ENCODE results near the gene MYO18B. TPM values are rescaled to one million over a fixed set of nuclear protein-coding genes. Genes with fewer than 3 reads are reported as not detected.
A peak's percentile ranks its signal among the peaks of the same experiment; 100 is the strongest.

The MYO18B gene
- total and polyA plus RNA-seq, 7 donors = 79.3 to 434 (median 273) TPM

DNA sequence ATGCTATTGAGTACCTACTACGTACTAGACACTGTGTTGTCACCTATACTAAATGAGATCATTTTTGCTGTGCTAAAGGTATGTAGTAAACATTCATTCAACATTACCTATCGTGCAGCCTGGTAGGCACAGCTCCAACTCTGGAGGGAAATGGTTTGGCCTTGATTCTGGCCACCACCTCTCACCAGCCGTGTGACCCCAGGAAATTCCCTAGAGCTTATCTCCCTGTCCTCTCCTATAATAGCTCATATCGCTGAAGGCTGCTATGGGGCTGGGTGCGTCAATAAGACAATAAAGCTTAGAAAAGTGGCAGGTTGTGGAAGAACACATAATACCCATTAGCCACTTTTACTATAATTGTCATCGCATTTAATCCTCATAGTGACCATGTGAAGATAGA is 107.5 kb downstream of the MYO18B start:
- Histone ChIP-seq H3K36me3 (ENCODE audit: insufficient read depth in 1 of 2, low read depth in 1 of 2) (peaks cover 7 to 100% of the 10 kb centered on the region in 2 donors), H3K27me3 (ENCODE audit: insufficient read depth in 3 of 3, low read length in 2 of 3) (no peaks in the 10 kb centered on the region), H3K4me1 (no peaks in the 10 kb centered on the region), H3K4me3 (no peak overlapping the region), H3K27ac (no peak overlapping the region), H3K9me3 (no peaks in the 10 kb centered on the region)
- DNase-seq (no peak), ATAC-seq (peak in 3 of 4 donors; percentile 20 to 34 (median 22))
- intact Hi-C loops (cut with DNase I) = no loop called here
- 49 to 54% (median 49%) methylated on average over 6 of the region's 6 CpGs for WGBS, 3 donors
- no peak for TF ChIP-seq CTCF (IDR thresholded peaks at IDR 0.05)

GRCh38 chr22:25852223-25852622 is 110.2 kb downstream of the MYO18B start:
- no peaks in the 10 kb centered on the region for H3K4me1 ChIP-seq
- 71 to 89% (median 72%) methylated on average over 4 of the region's 4 CpGs for WGBS, 3 donors
- ATAC-seq (no peak), DNase-seq (no peak)
- H3K27me3 ChIP-seq (ENCODE audit: insufficient read depth in 3 of 3, low read length in 2 of 3) = no peaks in the 10 kb centered on the region
- intact Hi-C loops (cut with DNase I) = no loop called here
- no peak overlapping the region for H3K27ac ChIP-seq
- H3K36me3 ChIP-seq (ENCODE audit: insufficient read depth in 1 of 2, low read depth in 1 of 2) = peaks cover 7 to 99% of the 10 kb centered on the region in 2 donors
- H3K9me3 ChIP-seq = no peaks in the 10 kb centered on the region
- TF ChIP-seq CTCF (IDR thresholded peaks at IDR 0.05) = no peak
- no peak overlapping the region for H3K4me3 ChIP-seq

DNA sequence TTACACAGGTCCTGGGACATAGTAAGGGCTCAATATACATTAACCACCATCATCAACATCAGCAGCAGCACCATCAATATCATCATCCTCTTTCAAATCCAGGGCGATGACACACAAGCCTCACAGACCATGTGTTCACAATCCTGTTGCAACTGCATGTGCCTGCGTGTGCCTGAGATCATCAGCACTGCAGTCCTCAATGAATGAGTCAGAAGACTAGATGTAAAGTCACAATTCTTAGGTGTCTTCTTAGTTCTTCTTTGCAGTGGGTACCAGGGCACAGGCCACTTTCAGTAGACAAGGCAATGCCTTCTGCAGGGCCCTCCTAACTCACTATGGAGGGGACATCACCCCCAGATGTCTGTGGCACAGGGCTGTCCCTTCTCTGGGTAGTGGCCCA is 111.1 kb downstream of the MYO18B start:
- DNase-seq = no peak
- ATAC-seq = peak; percentile 51 to 75 (median 68)

GRCh38 chr22:25853501-25854284 is 111.7 kb downstream of the MYO18B start:
- peaks cover 7 to 99% of the 10 kb centered on the region in 2 donors for H3K36me3 ChIP-seq (ENCODE audit: insufficient read depth in 1 of 2, low read depth in 1 of 2)
- intact Hi-C loops (cut with DNase I) = no loop called here
- WGBS, 3 donors = 49 to 59% (median 50%) methylated on average over 5 of the region's 5 CpGs
- H3K9me3 ChIP-seq = no peaks in the 10 kb centered on the region
- H3K27ac ChIP-seq = peak overlapping the region; percentile 13
- H3K4me3 ChIP-seq = no peak overlapping the region
- no peaks in the 10 kb centered on the region for H3K27me3 ChIP-seq (ENCODE audit: insufficient read depth in 3 of 3, low read length in 2 of 3)
- DNase-seq = no peak
- no peaks in the 10 kb centered on the region for H3K4me1 ChIP-seq
- TF ChIP-seq CTCF (IDR thresholded peaks at IDR 0.05) = no peak
- ATAC-seq = peak in 1 of 4 donors; percentile 3

More for the DNA sequence above, 111.1 kb downstream of the MYO18B start:
- Histone ChIP-seq H3K36me3 (ENCODE audit: insufficient read depth in 1 of 2, low read depth in 1 of 2) (peaks cover 7 to 99% of the 10 kb centered on the region in 2 donors), H3K4me3 (no peak overlapping the region), H3K4me1 (no peaks in the 10 kb centered on the region), H3K9me3 (no peaks in the 10 kb centered on the region), H3K27ac (peak overlapping the region; percentile 13), H3K27me3 (ENCODE audit: insufficient read depth in 3 of 3, low read length in 2 of 3) (no peaks in the 10 kb centered on the region)
- no peak for TF ChIP-seq CTCF (IDR thresholded peaks at IDR 0.05)
- 79 to 83% (median 81%) methylated on average over 2 of the region's 2 CpGs for WGBS, 3 donors
- intact Hi-C loops (cut with DNase I) = no loop called here

All from psoas muscle (tissue), 8 donors.